Stimulated activated CD4-positive, alpha-beta T cell treated with anti-CD3 and anti-CD28 coated beads, TNF-alpha, amount 100 ng/mL, for 24 hours (primary cell): ENCODE measurements around the gene DNASE1L3.
"Not testable (repeated sequence)": the region's sequence is repeated elsewhere in the genome, so short reads cannot be mapped to it uniquely, and the experiment has no call there.

ENCODE experiments used
- DNase-seq, 3 experiments: peaks; one replicate each; pipeline ENCODE4 v3.0.0-alpha.2; 2020; ENCODE audit warnings: low read depth in 3 of 3

DNASE1L3 gene, protein sequence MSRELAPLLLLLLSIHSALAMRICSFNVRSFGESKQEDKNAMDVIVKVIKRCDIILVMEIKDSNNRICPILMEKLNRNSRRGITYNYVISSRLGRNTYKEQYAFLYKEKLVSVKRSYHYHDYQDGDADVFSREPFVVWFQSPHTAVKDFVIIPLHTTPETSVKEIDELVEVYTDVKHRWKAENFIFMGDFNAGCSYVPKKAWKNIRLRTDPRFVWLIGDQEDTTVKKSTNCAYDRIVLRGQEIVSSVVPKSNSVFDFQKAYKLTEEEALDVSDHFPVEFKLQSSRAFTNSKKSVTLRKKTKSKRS

DNA sequence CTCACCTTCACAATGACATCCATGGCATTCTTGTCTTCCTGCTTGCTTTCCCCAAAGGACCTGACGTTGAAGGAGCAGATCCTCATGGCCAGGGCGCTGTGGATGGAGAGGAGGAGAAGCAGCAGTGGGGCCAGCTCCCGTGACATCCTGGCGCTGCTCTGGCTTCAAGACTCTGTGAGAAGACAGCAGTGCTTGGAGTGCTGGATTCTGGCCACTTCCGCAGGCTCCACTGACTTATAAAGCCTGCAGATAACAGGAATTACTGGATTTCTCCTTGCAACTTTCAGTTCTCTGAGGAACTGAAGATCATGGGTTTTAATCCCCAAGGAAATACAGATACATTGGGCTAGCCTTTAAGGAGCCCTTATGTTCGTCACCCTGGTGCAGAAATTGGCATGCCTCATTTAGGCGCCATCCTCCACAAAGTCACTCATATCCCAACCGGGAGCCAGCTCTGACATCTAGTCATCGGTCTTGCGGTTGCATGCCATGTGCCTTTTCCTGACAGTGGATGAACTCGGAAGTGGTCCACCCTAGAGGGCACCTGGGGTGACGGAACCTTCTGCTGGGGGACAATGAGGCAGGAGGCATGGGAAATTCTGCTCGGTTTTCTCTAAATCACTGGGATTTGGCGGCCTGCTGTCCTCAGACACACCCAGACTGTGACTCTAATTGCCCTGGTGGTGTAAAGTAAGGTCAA, at the start of gene DNASE1L3:
TSS of gene DNASE1L3 (minus strand) at position 212 of the 700 bp plus-strand sequence. CDS start at position 146, 66 bp downstream.
- no peak for DNase-seq

DNA sequence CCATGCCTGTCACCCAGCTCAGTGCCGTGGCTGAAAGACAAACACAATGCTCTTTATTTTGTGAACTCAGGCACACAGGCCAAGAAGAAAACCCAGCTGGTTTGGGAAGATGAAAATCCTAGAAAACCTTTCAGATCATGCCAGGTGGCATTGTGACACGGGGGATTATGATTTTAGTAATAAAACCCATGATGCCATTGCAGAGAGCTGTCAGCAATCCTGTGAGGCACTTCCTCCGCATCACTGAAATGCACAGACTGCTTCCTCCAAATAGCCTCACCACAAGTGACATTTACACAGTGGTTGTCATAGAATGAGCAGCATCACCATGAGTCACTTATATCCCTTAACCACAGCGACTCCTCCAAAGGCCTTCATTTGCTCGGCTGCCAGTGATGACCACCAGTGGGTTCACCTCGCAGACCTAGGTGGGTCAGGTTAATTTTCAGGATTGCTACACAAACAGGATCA, 49.5 kb upstream of the DNASE1L3 start:
- no peak for DNase-seq

DNA sequence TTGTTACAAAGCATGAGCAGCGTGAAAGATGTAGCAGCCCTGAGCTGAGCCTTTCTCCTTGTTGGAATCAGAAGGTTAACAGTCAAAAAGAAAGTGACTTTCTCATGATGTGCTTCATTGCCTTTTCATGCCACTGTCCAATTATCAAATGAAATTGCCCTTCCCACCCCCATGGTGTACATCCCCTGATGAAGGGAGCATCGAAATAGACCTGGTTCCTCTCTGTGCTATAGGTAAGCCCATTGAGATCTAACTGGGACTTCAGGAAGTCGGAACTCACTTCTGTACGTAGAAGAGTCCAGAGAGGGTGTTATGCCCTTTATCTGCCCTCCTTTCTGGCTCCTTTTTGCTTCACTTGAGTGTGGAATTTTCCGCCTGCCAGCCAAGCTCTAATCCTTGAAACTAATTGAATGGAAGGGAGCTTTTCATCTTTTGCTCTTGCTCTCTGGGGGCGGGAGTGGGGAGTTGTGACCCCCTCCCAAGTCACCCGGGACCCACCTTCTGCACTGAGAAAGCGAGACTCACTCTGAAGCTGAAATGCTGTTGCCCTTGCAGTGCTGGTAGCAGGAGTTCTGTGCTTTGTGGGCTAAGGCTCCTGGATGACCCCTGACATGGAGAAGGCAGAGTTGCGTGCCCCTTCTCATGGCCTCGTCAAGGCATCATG, 47.8 kb upstream of the DNASE1L3 start:
- no peak for DNase-seq

DNA sequence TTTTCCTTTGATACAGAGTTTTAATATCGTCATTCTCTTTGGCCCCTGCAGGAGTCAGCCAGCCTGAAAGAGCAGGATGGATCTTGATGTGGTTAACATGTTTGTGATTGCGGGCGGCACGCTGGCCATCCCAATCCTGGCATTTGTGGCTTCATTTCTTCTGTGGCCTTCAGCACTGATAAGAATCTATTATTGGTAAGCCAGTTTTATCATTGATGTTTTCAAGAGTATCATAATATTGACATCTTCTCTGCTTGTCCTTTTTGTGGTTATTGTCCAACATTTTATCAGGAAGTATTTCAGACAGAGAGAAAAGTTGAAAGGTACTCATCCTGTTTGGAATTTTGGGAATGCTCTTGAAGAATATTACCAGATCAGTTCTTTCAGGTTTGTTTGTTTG, 45.7 kb upstream of the DNASE1L3 start:
- no peak for DNase-seq

DNA sequence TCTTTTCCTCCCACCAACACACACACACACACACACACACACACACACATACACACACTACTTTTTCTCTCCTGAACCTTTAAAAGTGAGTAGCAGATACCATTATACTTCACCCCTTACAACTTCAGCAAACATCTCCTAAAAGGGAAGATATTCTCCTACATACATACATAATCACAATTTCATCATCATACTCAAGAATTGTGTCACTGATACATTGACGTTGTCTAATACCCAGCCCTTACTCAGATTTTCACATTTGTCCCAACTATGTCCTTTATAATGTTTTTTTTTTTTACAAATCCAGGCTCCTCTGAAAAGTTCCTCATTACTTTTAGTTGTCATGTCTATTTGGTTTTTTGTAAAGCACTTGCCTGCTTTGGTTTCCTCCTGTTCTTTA, 45.3 kb upstream of the DNASE1L3 start:
- DNase-seq = no peak

DNA sequence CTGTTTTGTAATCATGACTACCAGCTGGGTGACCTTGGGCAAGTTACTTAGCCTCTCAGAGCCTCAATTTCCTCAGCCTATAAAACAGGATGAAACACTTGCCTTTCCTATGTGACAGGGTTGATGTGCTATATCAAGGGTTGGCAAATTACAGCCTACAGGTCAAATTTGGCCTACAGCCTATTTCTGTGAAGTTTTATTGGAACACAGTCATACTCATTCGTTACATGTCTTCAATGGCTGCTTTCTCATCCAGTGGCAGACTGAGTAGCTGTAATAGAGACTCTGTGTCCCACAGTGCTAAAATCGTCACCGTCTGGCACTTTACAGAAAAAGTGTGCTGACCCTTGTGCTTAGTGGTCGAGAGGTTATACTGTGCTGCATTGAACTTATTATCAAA, 43.4 kb upstream of the DNASE1L3 start:
- no peak for DNase-seq

DNA sequence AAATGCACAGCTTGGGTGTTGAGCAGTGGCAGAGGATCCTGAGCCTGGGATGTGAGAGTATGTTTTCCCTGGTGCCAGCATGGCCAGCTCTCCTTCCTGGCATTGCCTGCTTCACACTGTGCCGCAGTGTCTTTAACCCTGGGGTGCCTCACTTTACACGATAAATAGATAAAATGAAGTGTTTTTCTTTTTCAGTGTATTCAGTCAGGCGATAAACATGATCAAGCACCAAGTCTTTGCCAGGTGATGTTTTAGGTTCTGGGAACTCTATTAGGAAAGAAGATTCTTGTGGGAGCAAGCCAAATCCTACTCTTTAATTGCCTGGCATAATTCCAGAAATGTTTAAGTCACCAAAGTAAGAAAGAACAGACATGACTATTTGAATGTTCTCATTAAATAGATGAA, 40.9 kb upstream of the DNASE1L3 start:
- no peak for DNase-seq

DNA sequence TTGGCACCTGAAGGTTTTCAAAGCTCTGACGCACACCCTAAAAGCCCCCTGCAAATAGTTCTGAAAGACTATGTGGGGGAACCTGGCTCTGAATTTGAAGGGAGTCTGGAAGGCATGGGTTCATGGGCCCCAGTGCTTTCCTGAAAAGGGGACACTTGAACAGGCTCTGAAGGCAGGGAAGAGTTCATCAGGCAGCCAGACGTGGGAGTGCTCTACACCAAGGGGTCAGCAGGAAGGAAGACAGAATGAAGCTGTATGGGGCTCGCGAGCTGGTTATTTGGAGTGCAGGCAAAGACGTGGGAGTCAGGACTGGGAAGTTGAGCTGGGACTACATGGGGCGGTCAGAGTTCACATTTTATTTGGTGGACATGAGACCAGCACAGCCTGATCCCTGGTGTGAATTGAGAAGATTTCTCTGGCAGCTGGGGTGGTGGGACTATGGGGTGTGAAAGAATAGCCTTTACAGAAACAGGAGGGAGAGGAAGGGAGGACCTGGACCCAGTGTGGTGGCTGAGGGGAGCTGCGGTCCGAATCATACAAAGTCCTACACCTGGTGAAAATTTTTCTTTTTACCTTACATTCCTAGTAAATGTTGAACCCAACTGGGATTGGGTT, 39.4 kb upstream of the DNASE1L3 start:
- no peak for DNase-seq

DNA sequence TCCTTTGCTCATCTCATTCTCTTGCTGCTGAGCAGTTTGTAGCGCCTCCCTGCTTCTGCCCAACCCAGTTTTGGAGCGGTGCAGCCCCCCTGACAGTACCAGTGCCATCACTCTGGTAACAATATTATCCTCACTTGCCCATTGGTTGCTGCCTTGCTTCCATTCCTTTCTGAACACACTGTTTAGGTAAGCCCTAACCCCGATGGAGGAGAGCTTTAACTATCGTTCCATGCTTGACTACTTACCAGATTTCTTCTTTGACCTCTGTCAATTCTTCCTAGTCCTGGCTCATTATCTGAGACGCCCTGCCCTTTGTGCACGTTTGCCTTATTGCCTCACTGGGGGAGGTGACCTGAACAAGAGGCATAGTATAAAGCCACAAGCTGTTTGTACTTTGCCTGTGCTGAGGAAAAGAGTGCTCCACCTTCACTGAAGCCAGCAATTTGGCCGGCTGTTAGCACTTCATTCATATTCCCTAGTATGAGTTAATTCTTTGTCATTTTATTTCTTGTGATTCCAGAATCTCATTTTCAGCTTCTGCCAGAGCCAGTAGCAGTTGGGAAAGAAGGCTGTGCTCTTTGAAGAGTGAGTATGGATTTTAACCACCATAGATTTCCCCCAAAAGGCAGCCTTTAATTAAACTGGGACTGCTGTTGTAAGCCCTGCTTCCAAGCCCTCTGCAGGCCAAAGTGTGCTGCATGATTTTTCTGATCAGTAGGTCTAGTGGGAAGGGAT, 38.8 kb upstream of the DNASE1L3 start:
- no peak for DNase-seq

DNA sequence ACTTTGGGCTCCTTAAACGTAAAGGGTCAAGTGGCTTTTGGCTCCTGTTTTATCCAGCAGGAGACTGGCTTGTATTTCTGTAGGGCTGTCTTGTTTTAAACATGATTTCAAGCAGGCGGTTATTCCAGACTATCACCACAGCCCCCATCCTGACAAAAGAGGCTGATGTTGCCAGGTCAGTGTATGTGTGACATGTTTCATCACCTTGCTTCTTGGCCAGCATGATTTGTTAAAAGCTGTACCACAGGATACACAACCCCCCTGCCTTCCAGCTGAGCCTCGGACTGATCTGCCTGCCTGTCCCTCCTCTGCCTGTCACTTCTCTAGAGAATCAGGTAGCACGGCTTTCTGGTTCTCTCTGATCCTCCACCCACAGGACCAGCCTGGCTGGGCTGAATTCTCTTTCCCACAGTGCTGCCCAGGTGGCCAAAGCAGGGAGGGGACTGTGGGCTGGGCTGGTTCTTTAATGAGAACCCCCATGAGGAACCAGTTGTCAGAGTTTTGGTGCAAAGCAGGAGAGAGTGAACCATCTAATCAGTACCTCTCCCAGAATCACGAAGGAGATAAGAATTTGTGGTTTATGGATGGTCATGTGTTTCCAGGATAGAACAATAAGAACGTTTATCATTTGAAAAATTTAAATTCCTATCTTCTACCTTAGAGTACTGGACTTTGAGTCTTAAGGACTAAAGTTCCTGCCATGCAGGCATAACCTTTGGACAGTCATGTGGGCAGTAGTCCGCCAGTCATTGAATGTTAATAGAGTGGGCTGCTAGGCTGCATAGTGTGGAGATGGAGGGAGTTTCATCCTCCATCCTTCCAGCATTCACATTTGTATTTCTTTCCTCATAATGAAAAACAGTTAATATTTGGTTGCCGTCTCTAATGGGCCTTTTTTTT, 35.6 kb upstream of the DNASE1L3 start:
- no peak for DNase-seq

DNA sequence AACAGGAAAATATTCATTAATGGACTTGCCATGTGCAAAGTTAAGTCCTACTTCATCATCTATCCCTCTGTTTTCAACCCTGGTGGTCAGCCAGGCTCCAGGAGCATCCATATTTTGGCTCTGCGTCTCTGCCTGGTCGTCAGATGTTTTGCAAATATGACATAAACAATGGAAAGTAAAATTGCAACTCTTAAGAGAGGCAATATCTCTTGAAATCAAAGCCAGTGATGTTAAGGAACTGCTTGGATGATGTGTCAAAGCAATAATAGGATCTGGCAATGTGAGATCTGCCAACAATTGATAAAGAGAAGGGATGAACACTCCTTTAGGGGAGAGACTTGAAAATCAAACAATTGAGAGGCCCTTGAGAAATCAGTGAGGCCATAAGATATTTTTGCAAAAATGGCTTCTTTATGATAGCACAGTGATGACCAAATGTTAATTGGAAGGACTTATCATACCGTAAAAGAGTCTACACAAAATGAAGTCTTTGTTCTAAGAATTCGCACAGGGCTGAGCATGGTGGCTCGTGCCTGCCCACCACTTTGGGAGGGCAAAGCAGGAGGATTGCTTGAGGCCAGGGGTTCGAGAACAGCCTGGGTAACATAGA, 33.3 kb upstream of the DNASE1L3 start:
- DNase-seq = no peak

DNA sequence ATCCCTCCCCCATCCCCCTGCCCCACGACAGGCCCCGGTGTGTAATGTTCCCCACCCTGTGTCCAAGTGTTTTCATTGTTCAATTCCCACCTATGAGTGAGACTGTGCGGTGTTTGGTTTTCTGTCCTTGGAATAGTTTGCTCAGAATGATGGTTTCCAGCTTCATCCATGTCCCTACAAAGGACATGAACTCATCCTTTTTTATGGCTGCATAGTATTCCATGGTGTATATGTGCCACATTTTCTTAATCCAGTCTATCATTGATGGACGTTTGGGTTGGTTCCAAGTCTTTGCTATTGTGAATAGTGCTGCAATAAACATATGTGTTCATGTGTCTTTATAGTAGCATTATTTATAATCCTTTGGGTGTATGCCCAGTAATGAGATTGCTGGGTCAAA, 32.1 kb upstream of the DNASE1L3 start:
- not testable (repeated sequence) for DNase-seq

DNA sequence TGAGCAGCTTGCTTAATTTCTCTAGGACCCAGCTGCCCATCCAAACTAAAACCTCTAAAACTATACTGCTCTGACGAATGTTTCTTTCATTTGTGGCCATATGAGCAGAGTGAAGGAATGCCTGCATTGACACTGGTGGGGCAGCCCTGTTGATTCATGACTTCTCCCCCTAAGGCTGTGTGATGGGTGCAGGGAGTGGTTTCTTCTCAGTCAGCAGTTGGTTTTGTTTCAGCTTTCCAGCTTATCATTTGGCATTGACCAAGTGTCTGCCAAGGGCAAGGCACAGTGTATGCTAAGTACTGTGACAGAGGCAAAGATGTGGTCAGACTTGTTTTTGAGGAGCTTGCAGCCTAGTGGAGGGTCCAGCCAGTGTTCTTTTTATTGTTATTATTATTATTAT, 31.6 kb upstream of the DNASE1L3 start:
- no peak for DNase-seq

DNA sequence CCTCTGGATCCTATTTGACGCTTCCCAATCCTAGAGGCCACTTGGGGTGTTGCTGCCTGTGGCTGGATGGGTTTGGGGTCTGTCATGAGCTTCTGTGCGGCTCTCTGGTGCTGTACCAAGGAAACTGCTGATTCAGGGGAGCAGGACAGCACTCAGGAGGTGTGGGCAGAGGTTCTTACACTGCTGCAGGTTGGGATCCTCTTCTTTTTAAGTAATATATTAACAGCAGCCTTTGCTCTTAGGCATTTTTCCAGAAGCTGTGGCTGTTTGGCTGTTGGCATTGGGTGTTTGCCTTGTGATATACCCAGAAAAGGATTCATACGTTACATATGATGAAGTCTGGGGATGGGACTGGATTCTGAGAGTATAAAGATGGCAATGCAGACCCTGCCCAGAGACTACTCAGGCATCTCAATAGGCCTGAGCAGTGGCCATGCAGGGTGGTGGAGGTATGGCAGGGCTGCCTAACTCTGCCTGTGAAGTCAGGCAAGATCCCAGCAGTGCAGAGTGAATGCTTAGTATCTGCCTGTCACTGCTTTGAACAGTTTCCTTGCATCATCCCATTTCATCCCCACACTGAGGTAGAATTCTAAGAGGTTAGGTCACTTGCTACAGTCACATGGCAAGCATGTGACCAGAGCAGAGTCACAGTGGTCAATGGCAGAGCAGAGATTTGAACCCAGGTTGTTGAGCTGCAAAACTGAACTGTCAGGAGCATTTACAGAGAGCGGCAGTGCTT, 30.7 kb upstream of the DNASE1L3 start:
- DNase-seq = no peak

DNA sequence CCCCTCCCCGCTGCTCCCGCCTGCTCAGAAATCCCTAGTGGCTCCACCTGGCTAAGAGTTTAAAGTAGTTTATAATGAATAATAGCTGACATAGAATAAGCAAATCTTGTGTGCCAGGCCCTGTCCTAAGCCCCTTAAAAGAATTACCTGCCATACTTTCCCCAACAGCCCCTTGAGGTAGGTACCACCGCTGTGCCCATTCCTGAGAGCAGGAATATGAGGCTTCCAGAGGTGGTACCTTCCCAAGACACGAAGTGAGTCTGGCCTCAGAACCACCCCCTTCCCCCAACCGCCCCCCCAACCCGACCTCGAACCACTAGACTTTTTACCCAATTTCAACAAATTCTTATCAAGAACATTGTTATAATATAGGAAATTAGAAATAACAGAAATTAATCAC, 28.1 kb upstream of the DNASE1L3 start:
- DNase-seq = no peak

DNA sequence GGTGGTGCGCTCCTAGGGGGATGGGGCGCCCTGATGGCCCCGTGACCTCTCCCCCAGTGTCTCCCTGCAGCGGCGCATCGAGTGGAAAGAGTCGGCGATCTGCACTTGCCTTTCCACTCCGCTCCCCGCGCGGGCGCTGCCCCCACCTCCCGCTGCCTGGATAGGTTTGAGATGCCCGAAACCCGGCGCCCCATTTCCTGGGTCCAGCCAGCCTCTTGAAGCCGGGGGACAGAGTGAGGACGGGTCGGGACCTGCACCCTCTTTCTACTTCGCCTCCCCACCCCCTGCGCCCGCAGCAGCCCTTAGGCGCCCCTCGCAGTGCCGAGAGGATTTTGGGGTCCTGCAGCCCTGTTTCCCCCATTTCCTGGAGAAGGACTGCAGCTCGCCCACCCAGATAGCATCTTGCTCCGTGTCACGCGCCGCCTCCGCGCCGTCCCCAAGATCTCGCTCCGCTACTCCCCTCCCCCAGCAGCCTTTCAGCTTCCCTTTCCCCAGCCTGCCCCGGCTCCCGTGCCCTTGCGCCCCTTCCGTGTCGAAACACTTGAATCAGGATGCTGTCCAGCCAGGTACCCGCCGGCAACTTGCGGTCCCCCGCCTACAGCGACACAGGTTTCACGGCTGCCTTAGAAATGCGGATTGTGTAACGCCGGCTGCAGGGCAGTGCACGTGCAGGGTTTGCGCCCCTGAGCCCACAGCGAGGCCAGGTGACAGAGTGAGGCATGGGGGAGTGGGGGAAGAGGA, 27.3 kb upstream of the DNASE1L3 start:
- DNase-seq = peak in 2 of 3 experiments; percentile 16 to 34

DNA sequence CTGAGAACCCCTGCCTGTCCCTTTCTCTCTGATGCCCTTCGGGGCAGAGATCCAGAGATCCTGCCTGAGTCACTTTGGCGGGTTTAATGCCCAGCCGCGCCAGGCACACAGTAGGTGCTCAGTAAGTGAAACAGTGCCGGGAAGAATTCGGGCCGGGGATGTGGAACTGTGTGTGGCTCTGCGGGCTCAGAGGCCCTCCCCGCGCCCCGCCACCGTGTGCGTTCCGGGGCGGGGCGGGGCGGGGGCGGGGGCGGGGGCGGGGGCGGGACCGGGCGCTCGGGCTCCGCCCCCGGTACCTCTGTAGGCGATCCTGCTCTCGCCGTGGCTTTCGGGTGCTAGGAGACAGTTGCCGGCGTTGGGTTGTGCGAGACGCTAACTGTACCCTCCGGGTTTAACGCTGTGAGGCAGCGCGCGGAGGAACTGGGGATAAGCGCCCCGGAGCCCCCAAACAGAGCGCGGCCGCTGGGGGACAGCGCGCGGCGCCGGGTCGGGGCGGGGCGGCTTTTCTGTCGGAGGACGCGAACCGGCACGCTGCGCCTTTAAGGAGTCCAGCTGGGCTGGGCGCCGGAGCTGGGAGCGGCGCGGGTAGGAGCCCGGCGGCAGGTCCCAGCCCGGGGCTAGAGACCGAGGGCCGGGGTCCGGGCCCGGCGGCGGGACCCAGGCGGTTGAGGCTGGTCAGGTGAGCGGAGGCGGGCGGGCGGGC, 26.6 kb upstream of the DNASE1L3 start, which contains the start of gene ABHD6:
TSS of gene ABHD6 (plus strand) at position 555 of the 703 bp plus-strand sequence. CDS start 18,795 bp downstream, outside the sequence.
- DNase-seq = peak; percentile 50 to 80 (median 72)
